HS-5 (cell line): ENCODE data around the gene MEP1B.
"Not testable (repeated sequence)": the region's sequence is repeated elsewhere in the genome, so short reads cannot be mapped to it uniquely, and the experiment has no call there.

Experiments
- DNase-seq: peaks from one replicate; pipeline ENCODE4 v3.0.0-alpha.2; 2012; ENCODE audit warnings: low read depth

Gene MEP1B

GRCh38 chr18:32209685-32210445 is 20.0 kb downstream of the MEP1B start:
- no peak for DNase-seq

- no peak for DNase-seq
Observed at GRCh38 chr18:32213693-32214092, 23.9 kb downstream of the MEP1B start.

DNA sequence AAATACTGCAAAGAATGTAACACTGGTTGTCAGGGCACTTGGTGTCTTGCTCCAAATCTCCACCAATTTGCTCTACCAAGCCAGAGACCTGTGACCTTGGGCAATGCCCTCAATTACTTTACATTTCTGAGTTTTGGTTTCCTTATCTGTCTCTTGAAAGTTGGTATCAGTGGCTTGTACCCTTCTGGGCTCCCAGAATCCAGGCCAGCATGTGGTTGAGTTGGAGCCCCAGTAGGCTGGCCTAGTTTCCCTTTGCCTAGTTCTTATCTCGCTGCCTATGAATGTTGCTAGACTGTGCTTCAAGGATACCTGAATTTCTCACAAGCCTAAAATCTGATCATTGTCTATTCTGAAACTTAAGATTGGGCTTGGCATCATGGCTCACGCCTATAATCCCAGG is 26.6 kb downstream of the MEP1B start:
- no peak for DNase-seq

DNA sequence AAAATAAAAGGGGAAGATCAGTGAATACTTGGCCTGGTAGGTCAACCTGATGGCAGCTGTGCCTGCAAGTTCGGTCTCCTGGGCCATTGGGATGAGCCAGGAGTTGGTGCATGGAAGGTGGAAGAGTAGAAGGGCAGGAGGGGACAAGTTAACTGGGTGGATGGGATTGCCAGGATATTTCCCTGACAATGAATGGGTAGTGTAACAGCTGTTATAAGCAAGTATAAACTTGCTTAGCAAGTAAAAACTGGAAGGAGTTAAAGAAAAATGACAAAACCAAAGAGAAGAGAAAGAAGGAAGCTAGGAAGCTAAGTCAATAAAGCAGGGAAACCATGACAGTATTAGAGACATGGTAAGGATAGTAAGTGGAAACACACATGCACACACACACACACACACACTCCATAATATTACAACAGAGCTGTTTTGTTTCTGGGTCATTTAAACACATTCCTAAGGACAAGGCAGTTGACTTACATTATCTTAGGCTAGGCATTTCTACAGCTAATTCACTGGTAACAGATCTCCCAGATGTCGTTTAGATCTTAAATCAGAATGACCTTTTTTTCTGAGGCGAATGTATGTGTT is 29.7 kb downstream of the MEP1B start:
- DNase-seq: no peak

GRCh38 chr18:32233348-32233747 is 43.5 kb downstream of the MEP1B start:
- DNase-seq: not testable (repeated sequence)

DNA sequence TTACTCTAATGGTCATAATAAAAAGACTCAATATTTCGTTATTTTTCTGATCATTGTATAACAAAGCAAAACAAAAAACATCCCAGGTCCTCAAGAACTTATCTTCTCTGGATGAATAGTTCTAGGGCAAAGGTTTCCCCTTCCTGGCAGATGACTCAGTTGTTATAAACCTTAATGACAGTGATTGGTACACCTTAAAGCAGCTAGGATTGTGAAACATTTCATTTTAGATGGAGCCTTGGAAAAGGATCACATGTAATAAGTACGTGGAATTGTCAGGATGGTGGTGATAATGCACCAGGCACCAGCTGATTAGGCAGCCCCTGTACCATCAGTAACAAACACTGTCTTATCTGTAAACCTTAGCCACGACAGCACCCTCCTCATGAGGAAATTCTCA is 47.2 kb downstream of the MEP1B start:
- DNase-seq: no peak

GRCh38 chr18:32238635-32239268 is 48.9 kb downstream of the MEP1B start:
- no peak for DNase-seq

- no peak for DNase-seq
Observed at GRCh38 chr18:32242395-32242794, 52.6 kb downstream of the MEP1B start.

- DNase-seq: no peak
Observed at GRCh38 chr18:32243358-32243757, 53.5 kb downstream of the MEP1B start.

GRCh38 chr18:32244881-32245280 is 55.0 kb downstream of the MEP1B start:
- DNase-seq: no peak

GRCh38 chr18:32249147-32249929 is 59.5 kb downstream of the MEP1B start:
- no peak for DNase-seq

DNA sequence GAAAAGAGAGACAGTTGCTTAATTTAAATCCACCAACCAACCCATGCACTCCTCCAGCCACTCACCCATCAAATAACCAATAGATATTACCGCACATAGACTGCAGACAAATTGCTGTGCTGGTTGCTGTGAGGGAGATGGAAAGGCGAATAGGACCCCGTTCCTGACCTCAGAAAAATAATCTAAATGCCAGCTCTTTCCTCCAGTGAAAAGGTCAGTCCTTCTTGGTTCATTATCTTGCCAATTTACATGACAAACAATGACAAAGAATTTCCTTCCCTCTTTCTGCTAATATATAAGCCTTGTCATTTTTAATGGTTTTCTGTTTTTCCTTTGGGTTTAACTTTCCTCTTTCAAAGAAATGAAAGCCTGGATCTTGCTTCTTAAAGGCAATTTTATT is 61.6 kb downstream of the MEP1B start:
- no peak for DNase-seq

DNA sequence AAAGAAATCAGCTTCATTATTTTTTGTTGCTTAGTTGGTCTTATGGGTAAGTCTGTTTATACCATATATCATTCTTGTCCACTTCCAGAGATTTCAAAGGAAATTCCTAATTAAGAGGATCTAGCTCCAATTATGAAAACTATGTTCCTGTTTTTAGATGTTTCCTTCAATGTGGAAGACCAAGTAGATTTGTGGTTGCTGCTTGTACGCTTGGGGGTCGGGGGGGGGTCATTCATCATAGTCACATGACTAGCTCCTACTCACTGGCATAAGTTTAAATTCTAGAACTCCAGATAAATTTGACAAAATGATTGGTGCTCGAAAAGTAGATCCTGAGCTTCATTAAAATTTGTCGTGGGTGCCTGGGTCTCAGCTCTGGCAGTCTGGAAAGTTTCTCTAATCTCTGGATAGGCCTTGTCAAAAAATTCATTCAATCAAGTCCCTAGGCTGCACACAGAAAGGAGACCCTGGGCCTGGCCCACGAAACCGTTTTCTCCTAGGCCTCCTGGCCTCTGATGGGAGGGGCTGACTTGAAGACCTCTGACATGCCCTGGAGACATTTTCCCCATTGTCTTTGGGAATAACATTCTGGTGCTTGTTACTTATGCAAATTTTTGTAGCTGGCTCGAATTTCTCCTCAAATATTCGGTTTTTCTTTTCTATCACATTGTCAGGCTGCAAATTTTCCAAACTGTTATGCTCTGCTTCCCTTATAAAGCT is 62.5 kb downstream of the MEP1B start:
- DNase-seq: no peak

- DNase-seq: no peak
Observed at GRCh38 chr18:32255570-32255969, 65.7 kb downstream of the MEP1B start.

DNA sequence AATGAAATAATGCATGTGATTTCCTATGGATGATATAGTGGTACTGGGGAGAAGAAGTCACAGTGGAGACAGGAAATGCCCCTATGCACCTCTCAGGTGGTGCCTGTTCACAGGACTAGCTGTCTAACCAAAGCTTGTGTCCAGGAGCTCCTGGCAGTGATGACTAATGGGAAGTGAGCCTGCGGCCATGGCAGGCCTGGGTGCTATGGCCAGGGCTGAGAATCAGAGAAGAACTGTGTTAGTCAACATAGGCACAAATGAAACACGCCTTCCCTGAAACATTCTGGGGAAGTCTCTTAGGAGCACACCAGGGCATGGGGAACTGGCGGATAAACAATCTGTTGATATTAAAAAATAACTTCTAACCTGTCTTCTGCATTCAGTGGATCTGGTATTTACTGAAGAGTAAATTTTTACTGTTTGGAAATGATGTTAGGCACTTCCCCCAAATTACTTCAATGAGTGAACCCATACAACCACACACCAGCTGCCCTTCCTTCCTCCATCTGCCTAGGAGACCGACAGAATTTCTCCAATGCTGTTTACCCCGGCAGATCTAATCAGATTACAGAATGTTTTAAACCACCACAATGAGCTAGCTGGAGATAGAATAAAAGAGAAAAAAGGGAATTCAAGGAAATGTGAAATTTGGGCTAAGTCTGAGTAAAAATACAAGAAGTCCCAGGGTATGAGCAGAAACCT is 67.4 kb downstream of the MEP1B start:
- no peak for DNase-seq

DNA sequence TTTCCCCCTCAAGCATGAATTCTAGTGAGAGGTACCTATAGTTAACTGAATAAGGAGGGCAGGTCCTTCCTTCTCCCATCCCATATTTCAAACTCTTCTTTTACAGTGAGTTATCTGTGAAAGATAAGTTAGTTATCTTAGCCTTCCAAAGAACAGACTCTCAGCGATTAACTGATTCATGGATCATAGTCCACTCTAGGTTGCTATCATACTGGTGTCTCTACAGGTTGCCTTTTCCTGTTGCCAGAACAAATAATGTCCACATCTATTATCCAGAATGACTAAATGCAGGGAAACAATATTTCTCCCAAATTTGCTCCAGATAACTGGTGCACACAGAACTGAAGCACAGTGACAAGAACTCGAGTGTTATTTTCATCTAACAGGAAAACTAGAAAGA is 68.3 kb downstream of the MEP1B start:
- DNase-seq: no peak

DNA sequence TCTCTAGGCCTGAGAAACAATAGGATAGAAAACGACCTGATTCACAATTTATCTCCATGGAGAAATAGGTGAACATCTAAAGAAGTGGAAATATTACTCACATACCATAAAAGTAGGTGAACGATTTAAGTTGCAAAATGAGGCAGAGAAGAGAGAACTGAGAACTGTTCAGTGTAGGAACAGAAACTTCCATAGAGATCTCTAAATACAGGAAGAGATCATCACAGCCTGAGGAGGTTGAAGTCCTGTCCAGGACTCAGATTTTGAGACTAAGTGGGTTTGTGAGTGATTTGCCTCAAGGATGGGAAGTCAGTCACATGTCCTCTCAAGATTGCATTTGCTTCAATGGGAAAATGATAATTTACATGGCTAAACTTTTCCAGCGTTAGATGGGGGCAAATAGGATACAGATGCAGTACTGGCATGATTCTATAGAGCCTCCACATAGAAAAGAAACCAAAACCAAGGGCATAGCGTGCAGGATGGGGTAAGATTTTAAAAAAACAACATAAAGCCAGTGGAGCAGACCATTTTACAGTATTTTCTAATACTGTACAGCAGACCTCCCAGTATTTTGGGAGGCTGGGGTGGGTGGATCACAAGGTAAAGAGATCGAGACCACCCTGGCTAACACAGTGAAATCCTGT is 68.8 kb downstream of the MEP1B start:
- no peak for DNase-seq

DNA sequence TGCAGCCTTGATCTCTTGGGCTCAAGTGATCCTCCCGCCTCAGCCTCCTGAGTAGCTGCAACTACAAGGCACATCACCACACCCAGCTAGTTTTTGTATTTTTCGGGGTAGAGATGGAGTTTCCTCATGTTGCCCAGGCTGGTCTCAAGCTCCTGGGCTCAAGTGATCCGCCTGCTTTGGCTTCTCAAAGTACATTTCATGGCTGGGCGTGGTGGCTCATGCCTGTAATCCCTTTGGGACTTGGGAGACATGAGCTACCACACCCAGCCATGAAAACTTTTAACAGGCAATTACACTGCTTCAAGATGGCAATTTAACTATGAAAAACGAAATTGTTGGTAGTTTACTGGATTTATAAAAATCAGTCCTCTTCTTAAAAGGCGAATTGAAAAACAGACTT is 69.7 kb downstream of the MEP1B start:
- DNase-seq: no peak

GRCh38 chr18:32261003-32261402 is 71.2 kb downstream of the MEP1B start:
- DNase-seq: no peak

DNA sequence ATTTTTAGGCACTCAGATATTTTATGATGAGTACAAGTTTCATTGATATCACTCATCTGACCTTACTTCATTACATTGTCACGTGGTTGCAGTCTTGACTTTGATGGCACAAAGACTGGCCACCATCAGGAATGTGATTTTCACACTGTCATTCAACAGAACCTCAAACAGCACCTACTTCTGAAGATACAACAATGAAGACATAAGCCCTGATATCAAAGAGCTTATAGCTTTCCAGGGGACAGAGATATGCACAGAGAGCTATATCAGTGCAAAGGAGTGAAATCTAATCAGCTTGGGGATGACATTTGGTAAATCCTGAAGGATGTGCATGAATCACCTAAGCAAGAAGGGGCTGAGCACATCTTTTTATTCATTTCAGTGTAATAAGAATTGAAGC is 72.3 kb downstream of the MEP1B start:
- no peak for DNase-seq

DNA sequence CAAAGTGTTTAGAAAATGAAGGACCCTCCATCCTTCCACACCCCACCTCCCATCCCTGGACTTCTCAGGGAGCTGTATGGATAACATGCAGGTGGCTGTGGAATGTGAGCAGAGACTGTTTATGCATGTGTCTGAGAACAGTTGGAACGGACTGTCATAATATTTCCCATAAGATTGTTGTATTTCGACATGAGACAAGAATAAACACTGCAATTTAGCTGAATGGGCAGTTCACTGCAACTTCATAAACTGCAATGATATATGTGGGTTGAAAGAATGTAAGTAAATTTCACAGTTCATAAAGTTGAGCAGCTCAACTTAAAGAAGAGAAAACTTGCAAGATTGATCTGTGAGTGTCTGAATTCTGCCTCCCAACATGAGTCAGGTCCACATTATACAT is 74.6 kb downstream of the MEP1B start:
- DNase-seq: no peak
